Fibroblast of lung (primary cell): Measurements from ENCODE around the gene XYLT2.
"Not testable (repeated sequence)": the region's sequence is repeated elsewhere in the genome, so short reads cannot be mapped to it uniquely, and the experiment has no call there.

ENCODE experiments used
- EZH2 ChIP-seq: IDR thresholded peaks from 2 replicates; pipeline ENCODE4 v1.5.1; 2012; ENCODE audit warnings: low read length, control low read depth, mild to moderate bottlenecking; ENCODE audit errors: missing control alignments
- TF ChIP-seq, protein P1 (sequence below), 2 donors: IDR thresholded peaks in 1 of 2; conservative IDR thresholded peaks in 1 of 2; 1 replicate in 1 of 2; 2 replicates in 1 of 2; pipeline ENCODE4 v1.5.1; 2011 to 2012; ENCODE audit warnings: low read length in 2 of 2, control low read depth in 1 of 2, inconsistent platforms in 1 of 2, low read depth in 1 of 2, mild to moderate bottlenecking in 1 of 2

DNA sequence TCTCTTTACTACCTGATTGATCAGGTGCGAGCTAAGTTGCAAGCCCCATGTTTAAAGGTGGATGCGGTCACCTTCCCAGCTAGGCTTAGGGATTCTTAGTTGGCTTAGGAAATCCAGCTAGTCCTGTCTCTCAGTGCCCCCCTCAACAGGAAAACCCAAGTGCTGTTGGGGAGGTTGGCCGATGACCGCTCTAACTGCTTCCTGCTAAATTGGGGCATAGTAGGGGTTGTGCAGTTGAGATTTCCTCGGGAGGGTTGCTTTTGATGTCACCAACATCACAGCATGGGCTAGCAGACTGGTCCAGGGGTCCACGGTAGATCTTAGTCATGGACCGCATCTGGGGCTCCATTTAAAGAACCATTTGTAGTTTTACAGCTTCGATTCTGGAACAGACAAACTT lies 53.7 kb downstream of the XYLT2 start:
- TF ChIP-seq, protein P1, sequence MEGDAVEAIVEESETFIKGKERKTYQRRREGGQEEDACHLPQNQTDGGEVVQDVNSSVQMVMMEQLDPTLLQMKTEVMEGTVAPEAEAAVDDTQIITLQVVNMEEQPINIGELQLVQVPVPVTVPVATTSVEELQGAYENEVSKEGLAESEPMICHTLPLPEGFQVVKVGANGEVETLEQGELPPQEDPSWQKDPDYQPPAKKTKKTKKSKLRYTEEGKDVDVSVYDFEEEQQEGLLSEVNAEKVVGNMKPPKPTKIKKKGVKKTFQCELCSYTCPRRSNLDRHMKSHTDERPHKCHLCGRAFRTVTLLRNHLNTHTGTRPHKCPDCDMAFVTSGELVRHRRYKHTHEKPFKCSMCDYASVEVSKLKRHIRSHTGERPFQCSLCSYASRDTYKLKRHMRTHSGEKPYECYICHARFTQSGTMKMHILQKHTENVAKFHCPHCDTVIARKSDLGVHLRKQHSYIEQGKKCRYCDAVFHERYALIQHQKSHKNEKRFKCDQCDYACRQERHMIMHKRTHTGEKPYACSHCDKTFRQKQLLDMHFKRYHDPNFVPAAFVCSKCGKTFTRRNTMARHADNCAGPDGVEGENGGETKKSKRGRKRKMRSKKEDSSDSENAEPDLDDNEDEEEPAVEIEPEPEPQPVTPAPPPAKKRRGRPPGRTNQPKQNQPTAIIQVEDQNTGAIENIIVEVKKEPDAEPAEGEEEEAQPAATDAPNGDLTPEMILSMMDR (conservative IDR thresholded peaks at IDR 0.05 in 1 of 2, IDR thresholded peaks at IDR 0.05 in 1 of 2; ENCODE audit: low read depth in 1 of 2, low read length in 2 of 2): not testable (repeated sequence)
- TF ChIP-seq EZH2: not testable (repeated sequence)
